Mammary epithelial cell (primary cell): Measurements from ENCODE around the gene MUC4.

Experiments
- EZH2 ChIP-seq: IDR thresholded peaks from 2 replicates; pipeline ENCODE4 v1.6.1; 2012; ENCODE audit warnings: low read length, inconsistent platforms, borderline replicate concordance
- TF ChIP-seq, protein P1 (sequence below), 2 donors: IDR thresholded peaks in 1 of 2; conservative IDR thresholded peaks in 1 of 2; 2 replicates each; pipeline ENCODE4 v1.5.1; 2011 to 2012; ENCODE audit warnings: inconsistent platforms in 2 of 2, low read length in 2 of 2, mild to moderate bottlenecking in 2 of 2, control low read depth in 1 of 2, low read depth in 1 of 2; ENCODE audit not compliant: insufficient read depth in 1 of 2; ENCODE audit errors: extremely low read depth in 1 of 2

DNA sequence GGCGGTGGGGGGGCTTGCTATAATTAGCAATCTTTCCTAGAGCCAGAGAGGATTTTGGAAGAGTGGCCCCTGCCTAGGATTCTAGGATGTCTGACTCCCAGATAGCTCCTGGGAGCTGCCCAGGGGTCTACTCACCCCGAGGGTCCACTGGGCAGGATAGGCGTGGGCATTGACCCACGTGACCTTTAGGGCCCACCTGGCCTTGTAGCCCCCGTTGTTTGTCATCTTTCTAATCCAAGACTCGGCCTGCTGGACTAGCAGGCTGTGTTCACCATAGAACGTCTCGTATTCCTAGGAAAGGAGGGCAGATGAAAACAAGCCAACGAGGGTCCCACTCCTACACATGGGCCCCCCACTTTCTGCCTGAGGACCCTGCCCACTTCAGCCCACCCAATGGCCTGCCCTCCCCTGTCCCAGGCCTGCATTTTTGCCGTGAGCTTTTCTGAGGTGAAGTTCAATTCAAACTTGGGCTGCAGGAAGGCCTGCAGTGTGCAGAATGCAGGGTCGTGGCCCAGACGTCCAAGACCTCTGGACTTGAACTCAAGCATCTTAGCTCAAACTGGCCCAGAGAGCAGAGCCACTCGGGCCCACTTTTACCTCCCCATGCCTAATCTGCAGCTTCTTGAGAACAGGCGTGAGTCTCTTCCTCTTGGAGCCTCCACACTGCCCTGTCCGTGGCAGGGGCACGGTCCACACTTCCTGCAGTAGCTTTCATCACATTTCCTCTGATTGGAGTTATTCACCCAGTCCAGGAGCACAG, 41.5 kb downstream of the MUC4 start:
- TF ChIP-seq, protein P1, sequence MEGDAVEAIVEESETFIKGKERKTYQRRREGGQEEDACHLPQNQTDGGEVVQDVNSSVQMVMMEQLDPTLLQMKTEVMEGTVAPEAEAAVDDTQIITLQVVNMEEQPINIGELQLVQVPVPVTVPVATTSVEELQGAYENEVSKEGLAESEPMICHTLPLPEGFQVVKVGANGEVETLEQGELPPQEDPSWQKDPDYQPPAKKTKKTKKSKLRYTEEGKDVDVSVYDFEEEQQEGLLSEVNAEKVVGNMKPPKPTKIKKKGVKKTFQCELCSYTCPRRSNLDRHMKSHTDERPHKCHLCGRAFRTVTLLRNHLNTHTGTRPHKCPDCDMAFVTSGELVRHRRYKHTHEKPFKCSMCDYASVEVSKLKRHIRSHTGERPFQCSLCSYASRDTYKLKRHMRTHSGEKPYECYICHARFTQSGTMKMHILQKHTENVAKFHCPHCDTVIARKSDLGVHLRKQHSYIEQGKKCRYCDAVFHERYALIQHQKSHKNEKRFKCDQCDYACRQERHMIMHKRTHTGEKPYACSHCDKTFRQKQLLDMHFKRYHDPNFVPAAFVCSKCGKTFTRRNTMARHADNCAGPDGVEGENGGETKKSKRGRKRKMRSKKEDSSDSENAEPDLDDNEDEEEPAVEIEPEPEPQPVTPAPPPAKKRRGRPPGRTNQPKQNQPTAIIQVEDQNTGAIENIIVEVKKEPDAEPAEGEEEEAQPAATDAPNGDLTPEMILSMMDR (conservative IDR thresholded peaks at IDR 0.05 in 1 of 2, IDR thresholded peaks at IDR 0.05 in 1 of 2; ENCODE audit: extremely low read depth in 1 of 2, insufficient read depth in 1 of 2, low read depth in 1 of 2, low read length in 2 of 2), result no peak
- no peak for TF ChIP-seq EZH2
